ENCODE measurements around the gene NRTN.

Gene NRTN

GRCh38 chr19:5806905-5807304 lies 2.0 kb downstream of the NRTN start:
- no peak for TF ChIP-seq POLR2AphosphoS5 (IDR thresholded peaks at IDR 0.05; ENCODE audit: low read depth, low read length)
- TF ChIP-seq, protein P1, sequence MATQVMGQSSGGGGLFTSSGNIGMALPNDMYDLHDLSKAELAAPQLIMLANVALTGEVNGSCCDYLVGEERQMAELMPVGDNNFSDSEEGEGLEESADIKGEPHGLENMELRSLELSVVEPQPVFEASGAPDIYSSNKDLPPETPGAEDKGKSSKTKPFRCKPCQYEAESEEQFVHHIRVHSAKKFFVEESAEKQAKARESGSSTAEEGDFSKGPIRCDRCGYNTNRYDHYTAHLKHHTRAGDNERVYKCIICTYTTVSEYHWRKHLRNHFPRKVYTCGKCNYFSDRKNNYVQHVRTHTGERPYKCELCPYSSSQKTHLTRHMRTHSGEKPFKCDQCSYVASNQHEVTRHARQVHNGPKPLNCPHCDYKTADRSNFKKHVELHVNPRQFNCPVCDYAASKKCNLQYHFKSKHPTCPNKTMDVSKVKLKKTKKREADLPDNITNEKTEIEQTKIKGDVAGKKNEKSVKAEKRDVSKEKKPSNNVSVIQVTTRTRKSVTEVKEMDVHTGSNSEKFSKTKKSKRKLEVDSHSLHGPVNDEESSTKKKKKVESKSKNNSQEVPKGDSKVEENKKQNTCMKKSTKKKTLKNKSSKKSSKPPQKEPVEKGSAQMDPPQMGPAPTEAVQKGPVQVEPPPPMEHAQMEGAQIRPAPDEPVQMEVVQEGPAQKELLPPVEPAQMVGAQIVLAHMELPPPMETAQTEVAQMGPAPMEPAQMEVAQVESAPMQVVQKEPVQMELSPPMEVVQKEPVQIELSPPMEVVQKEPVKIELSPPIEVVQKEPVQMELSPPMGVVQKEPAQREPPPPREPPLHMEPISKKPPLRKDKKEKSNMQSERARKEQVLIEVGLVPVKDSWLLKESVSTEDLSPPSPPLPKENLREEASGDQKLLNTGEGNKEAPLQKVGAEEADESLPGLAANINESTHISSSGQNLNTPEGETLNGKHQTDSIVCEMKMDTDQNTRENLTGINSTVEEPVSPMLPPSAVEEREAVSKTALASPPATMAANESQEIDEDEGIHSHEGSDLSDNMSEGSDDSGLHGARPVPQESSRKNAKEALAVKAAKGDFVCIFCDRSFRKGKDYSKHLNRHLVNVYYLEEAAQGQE (IDR thresholded peaks at IDR 0.05; ENCODE audit: insufficient read depth in 1 of 2, low read depth in 2 of 2, low read length in 2 of 2) = no peak
- no peak for TF ChIP-seq SIN3A (IDR thresholded peaks at IDR 0.05; ENCODE audit: borderline replicate concordance, insufficient read depth, low read length)
- no peak for TF ChIP-seq TAF1 (IDR thresholded peaks at IDR 0.05; ENCODE audit: borderline replicate concordance, insufficient read depth, low read length)
- TF ChIP-seq FOXP2 (optimal IDR thresholded peaks at IDR 0.05; ENCODE audit: borderline replicate concordance, extremely low read depth, extremely low read length, insufficient read depth) = no peak

GRCh38 chr19:5808120-5808816 lies 3.4 kb downstream of the NRTN start:
- TF ChIP-seq SIN3A (IDR thresholded peaks at IDR 0.05; ENCODE audit: borderline replicate concordance, insufficient read depth, low read length) (no peak), FOXP2 (optimal IDR thresholded peaks at IDR 0.05; ENCODE audit: borderline replicate concordance, extremely low read depth, extremely low read length, insufficient read depth) (no peak), TAF1 (IDR thresholded peaks at IDR 0.05; ENCODE audit: borderline replicate concordance, insufficient read depth, low read length) (no peak), POLR2AphosphoS5 (IDR thresholded peaks at IDR 0.05; ENCODE audit: low read depth, low read length) (no peak)
- TF ChIP-seq, protein P1 (IDR thresholded peaks at IDR 0.05; ENCODE audit: insufficient read depth in 1 of 2, low read depth in 2 of 2, low read length in 2 of 2) = no peak

DNA sequence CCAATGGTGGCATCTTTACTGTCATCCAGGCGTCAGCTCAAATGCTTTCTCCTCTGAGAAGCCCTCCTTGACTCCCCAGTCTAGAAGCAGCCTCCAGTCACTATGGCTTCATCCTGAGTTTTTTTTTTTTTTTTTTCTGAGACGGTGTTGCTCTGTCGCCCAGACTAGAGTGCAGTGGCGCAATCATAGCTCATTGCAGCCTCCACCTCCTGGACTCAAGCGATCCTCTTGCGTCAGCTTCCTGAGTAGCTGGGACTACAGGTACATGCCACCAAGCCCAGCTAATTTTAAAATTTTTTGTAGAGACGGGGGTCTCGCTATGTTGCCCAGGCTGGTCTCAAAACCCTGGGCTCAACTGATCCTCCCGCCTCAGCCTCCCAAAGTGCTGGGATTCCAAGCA lies 4.2 kb downstream of the NRTN start:
- TF ChIP-seq TAF1 (IDR thresholded peaks at IDR 0.05; ENCODE audit: borderline replicate concordance, insufficient read depth, low read length) (no peak), SIN3A (IDR thresholded peaks at IDR 0.05; ENCODE audit: borderline replicate concordance, insufficient read depth, low read length) (no peak), POLR2AphosphoS5 (IDR thresholded peaks at IDR 0.05; ENCODE audit: low read depth, low read length) (no peak), FOXP2 (optimal IDR thresholded peaks at IDR 0.05; ENCODE audit: borderline replicate concordance, extremely low read depth, extremely low read length, insufficient read depth) (no peak)
- TF ChIP-seq, protein P1 (IDR thresholded peaks at IDR 0.05; ENCODE audit: insufficient read depth in 1 of 2, low read depth in 2 of 2, low read length in 2 of 2) = no peak

DNA sequence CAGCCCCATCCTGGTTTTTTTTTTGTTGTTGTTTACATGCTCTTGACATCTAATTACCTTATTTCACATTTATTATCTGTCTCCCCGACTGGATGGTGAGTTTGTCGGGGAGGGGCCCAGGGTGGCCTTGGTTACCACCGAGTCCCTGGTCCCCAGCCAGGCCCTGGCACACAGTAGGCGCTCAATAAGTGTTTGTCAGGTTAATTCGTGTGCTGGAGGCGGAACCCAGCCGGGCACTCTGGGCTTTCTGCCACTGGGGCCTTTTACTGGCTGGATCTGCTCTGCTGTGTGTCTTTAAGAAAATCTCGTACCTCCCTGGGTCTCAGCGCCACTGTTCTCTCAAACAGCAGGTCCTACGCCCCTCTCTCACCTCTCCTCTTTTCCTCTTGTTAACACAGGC lies 4.6 kb downstream of the NRTN start:
- TF ChIP-seq TAF1 (IDR thresholded peaks at IDR 0.05; ENCODE audit: borderline replicate concordance, insufficient read depth, low read length) = no peak
- no peak for TF ChIP-seq FOXP2 (optimal IDR thresholded peaks at IDR 0.05; ENCODE audit: borderline replicate concordance, extremely low read depth, extremely low read length, insufficient read depth)
- TF ChIP-seq, protein P1 (IDR thresholded peaks at IDR 0.05; ENCODE audit: insufficient read depth in 1 of 2, low read depth in 2 of 2, low read length in 2 of 2) = no peak
- no peak for TF ChIP-seq POLR2AphosphoS5 (IDR thresholded peaks at IDR 0.05; ENCODE audit: low read depth, low read length)
- no peak for TF ChIP-seq SIN3A (IDR thresholded peaks at IDR 0.05; ENCODE audit: borderline replicate concordance, insufficient read depth, low read length)

Measured in PFSK-1 (cell line).